A549 (cell line): ENCODE results near the gene LIN7B. TPM values are rescaled to one million over a fixed set of nuclear protein-coding genes. Genes with fewer than 3 reads are reported as not detected.
A peak's percentile ranks its signal among the peaks of the same experiment; 100 is the strongest.
"Not testable (repeated sequence)": the region's sequence is repeated elsewhere in the genome, so short reads cannot be mapped to it uniquely, and the experiment has no call there.

Experiments
- ATAC-seq, 2 experiments: fragments of 200-7000 bp in 1 of 2; fragments of >200 bp in 1 of 2; cut with Nextera tagmentation in 1 of 2; cut with Tn5 transposase in 1 of 2; 3 replicates each; pipeline versions ENCODE4 v1.8.0 to v1.9.1; 2018 to 2020; ENCODE audit warnings: mild to moderate bottlenecking in 1 of 2, moderate library complexity in 1 of 2
- CTCF ChIA-PET: fragments of 300-600 bp; sonication (Branson Sonifier 250); formaldehyde crosslinking; extraction: SDS; loops from one replicate; lab custom pipeline; 2021; ENCODE audit warnings: antibody characterized with exemption, inconsistent platforms; lab: Yijun Ruan, JAX
- POLR2A ChIA-PET: fragments of 350-600 bp; formaldehyde crosslinking; extraction: SDS; loops from one replicate; lab custom pipeline; 2021; ENCODE audit warnings: antibody characterized with exemption, inconsistent platforms; lab: Yijun Ruan, JAX
- DNase-seq, 2 experiments: peaks; one replicate each; pipeline versions ENCODE4 v3.0.0 to v3.0.0-alpha.2; 2011 to 2016; ENCODE audit warnings: low read depth in 1 of 2, low spot score in 1 of 2
- FAIRE-seq: peaks from 2 replicates; lab custom pipeline; 2011; peaks lifted over from hg19 to GRCh38; lab: Jason Lieb, UNC
- H3K27ac ChIP-seq, 2 experiments: fragments of >200 bp; sonication (Bioruptor Twin); formaldehyde crosslinking; 3 replicates each; pipeline ENCODE4 v1.5.1; 2016 to 2017
- H3K4me1 ChIP-seq: fragments of >200 bp; sonication (Bioruptor Twin); formaldehyde crosslinking; 3 replicates; pipeline ENCODE4 v1.6.1; 2016
- H3K4me2 ChIP-seq: fragments of >200 bp; sonication (Bioruptor Twin); formaldehyde crosslinking; 3 replicates; pipeline ENCODE4 v1.6.1; 2016
- H3K4me3 ChIP-seq: fragments of >200 bp; sonication (Bioruptor Twin); formaldehyde crosslinking; 3 replicates; pipeline ENCODE4 v1.5.1; 2016
- H3K9me3 ChIP-seq: fragments of >200 bp; sonication (Bioruptor Twin); formaldehyde crosslinking; 3 replicates; pipeline ENCODE4 v1.6.1; 2016
- CTCF ChIP-seq: fragments of >200 bp; sonication (Bioruptor Twin); formaldehyde crosslinking; IDR thresholded peaks from 3 replicates; pipeline ENCODE4 v1.5.1; 2016
- EHF ChIP-seq: fragments of 250-450 bp; sonication (Bioruptor Pico); IDR thresholded peaks from 2 replicates; pipeline ENCODE4 v1.5.0; 2020; ENCODE audit warnings: mild to moderate bottlenecking
- EP300 ChIP-seq, 2 experiments: fragments of >200 bp; sonication (Bioruptor Twin); formaldehyde crosslinking; IDR thresholded peaks; 2 replicates in 1 of 2; 3 replicates in 1 of 2; pipeline ENCODE4 v1.6.1; 2016 to 2017
- FOSL2 ChIP-seq, 2 experiments: fragments of 450-650 bp in 1 of 2; fragments of >200 bp in 1 of 2; sonication (Bioruptor Twin) in 1 of 2; formaldehyde crosslinking; IDR thresholded peaks; 2 replicates each; pipeline versions ENCODE4 v1.5.0 to v1.6.1; 2016 to 2020; ENCODE audit warnings: mild to moderate bottlenecking in 1 of 2, moderate library complexity in 1 of 2
- FOXS1 ChIP-seq: fragments of 250-450 bp; sonication (Bioruptor Pico); IDR thresholded peaks from 2 replicates; pipeline ENCODE4 v1.5.0; 2020; ENCODE audit warnings: mild to moderate bottlenecking, moderate library complexity
- GATA3 ChIP-seq: IDR thresholded peaks from 2 replicates; pipeline ENCODE4 v1.6.1; 2012; ENCODE audit warnings: borderline replicate concordance
- HDAC2 ChIP-seq: fragments of 200-600 bp; sonication (generic); IDR thresholded peaks from 2 replicates; pipeline ENCODE4 v1.6.1; 2016
- HES2 ChIP-seq: fragments of >200 bp; sonication (Bioruptor Twin); formaldehyde crosslinking; IDR thresholded peaks from 2 replicates; pipeline ENCODE4 v1.6.1; 2016
- MAZ ChIP-seq: fragments of 150-350 bp; IDR thresholded peaks from 2 replicates; pipeline ENCODE4 v1.6.1; 2014; ENCODE audit warnings: antibody characterized with exemption, low read depth, low read length, borderline replicate concordance
- NPAS2 ChIP-seq: fragments of 250-450 bp; sonication (Bioruptor Pico); IDR thresholded peaks from 2 replicates; pipeline ENCODE4 v1.8.0; 2022; ENCODE audit warnings: mild to moderate bottlenecking, moderate library complexity, borderline replicate concordance
- PHF8 ChIP-seq: fragments of 200-600 bp; sonication (generic); IDR thresholded peaks from 2 replicates; pipeline ENCODE4 v1.6.1; 2016; ENCODE audit warnings: low read depth, mild to moderate bottlenecking, antibody characterized with exemption, moderate library complexity, borderline replicate concordance
- POLR2AphosphoS2 ChIP-seq: conservative IDR thresholded peaks from 2 replicates; pipeline ENCODE4 v1.6.1; 2012; ENCODE audit warnings: low read length, improper control_type of control experiment, inconsistent platforms
- RAD21 ChIP-seq, 2 experiments: fragments of >200 bp in 1 of 2; sonication (Bioruptor Twin) in 1 of 2; formaldehyde crosslinking in 1 of 2; IDR thresholded peaks in 1 of 2; conservative IDR thresholded peaks in 1 of 2; 2 replicates in 1 of 2; 3 replicates in 1 of 2; pipeline ENCODE4 v1.6.1; 2012 to 2018; ENCODE audit warnings: inconsistent platforms in 1 of 2
- RFX5 ChIP-seq: fragments of 450-650 bp; IDR thresholded peaks from 2 replicates; pipeline ENCODE4 v1.7.1; 2014; ENCODE audit warnings: antibody characterized with exemption, mild to moderate bottlenecking, moderate library complexity
- SMC3 ChIP-seq: fragments of >200 bp; sonication (Bioruptor Twin); formaldehyde crosslinking; IDR thresholded peaks from 3 replicates; pipeline ENCODE4 v1.6.1; 2018; ENCODE audit warnings: inconsistent platforms
- SREBF2 ChIP-seq: fragments of 450-650 bp; IDR thresholded peaks from 2 replicates; pipeline ENCODE4 v1.6.1; 2014; ENCODE audit warnings: mild to moderate bottlenecking, moderate library complexity
- ZC3H11A ChIP-seq: fragments of 450-650 bp; IDR thresholded peaks from 2 replicates; pipeline ENCODE4 v1.6.1; 2014; ENCODE audit warnings: antibody characterized with exemption, mild to moderate bottlenecking
- ZFP36 ChIP-seq: fragments of 450-650 bp; IDR thresholded peaks from 2 replicates; pipeline ENCODE4 v1.6.1; 2014; ENCODE audit warnings: borderline replicate concordance; ENCODE audit not compliant: partially characterized antibody
- ZNF302 ChIP-seq: fragments of 250-450 bp; sonication (Bioruptor Pico); IDR thresholded peaks from 2 replicates; pipeline ENCODE4 v1.9.0; 2021; ENCODE audit warnings: inconsistent platforms, mild to moderate bottlenecking, moderate library complexity
- ZSCAN20 ChIP-seq: fragments of 250-450 bp; sonication (Bioruptor Pico); IDR thresholded peaks from 2 replicates; pipeline ENCODE4 v1.8.0; 2022; ENCODE audit warnings: mild to moderate bottlenecking, moderate library complexity
- WGBS: methylation state at CpG from one replicate; pipeline ENCODE4 v1.1.6; 2017; ENCODE audit errors: missing lambda C conversion rate; 5-methylcytosine and 5-hydroxymethylcytosine counted together
- polyA plus RNA-seq, 4 experiments: library from polyadenylated mRNA; depleted of rRNA in 3 of 4; stranded (reverse); fragments of >200 nt; fragmentation: RNase III in 1 of 4; extraction: RNeasy Plus Mini Kit Qiagen cat#74134 plus additional on column Dnase treatment in 1 of 4; gene quantifications; 2 replicates in 3 of 4; 3 replicates in 1 of 4; pipeline ENCODE4 v1.2.3, GENCODE V29; 2011 to 2017
- TF ChIP-seq, protein P1 (sequence below): fragments of 200-600 bp; sonication (generic); IDR thresholded peaks from 2 replicates; pipeline ENCODE4 v1.6.1; 2016; ENCODE audit warnings: antibody characterized with exemption, mild to moderate bottlenecking, moderate library complexity

Gene LIN7B
- polyA plus RNA-seq, 2 of the 4 experiments (the other 2 are of a cell fraction): 5.4 to 7.1 TPM

DNA sequence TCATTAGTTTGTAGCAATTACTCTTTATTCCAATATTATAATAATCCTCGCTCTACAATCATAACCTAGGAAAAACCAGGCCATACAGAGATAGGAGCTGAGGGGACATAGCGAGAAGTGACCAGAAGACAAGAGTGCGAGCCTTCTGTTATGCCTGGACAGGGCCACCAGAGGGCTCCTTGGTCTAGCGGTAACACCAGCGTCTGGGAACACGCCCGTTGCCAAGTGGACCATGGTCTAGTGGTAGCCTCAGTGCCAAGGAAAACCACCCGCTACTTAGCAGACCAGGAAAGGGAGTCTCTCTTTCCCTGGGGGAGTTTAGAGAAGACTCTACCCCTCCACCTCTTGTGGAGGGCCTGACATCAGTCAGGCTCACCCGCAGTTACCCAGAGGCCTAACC is 39.3 kb upstream of the LIN7B start:
- H3K4me2 ChIP-seq, H3K27ac ChIP-seq, FAIRE-seq, H3K4me3 ChIP-seq, H3K9me3 ChIP-seq: not testable (repeated sequence)
- WGBS: 14% methylated on average over 9 of the region's 9 CpGs
- DNase-seq (peak in 1 of 2 experiments; percentile 79), ATAC-seq (peak in 1 of 2 experiments; percentile 18; a peak in 2 of 6 replicates)
- CTCF ChIA-PET: interaction anchor here (0.7 to 8.8 kb wide), 38 partner anchors 8 to 359 kb away, joined by 3 to 121 read pairs (median 6); partner anchors contain the start of genes CGB7, GYS1, LIN7B and RUVBL2
- peaks cover 16% of the 10 kb centered on the region for H3K4me1 ChIP-seq
- TF ChIP-seq CTCF (peak; percentile 70), SMC3 (peak; percentile 73), RAD21 (conservative IDR thresholded peaks at IDR 0.05 in 1 of 2, IDR thresholded peaks at IDR 0.05 in 1 of 2) (peak; percentile 67 to 80)
- POLR2A ChIA-PET: interaction anchor here (0.7 to 1.5 kb wide), 2 partner anchors 75 to 124 kb away, joined by 3 to 4 read pairs; no protein-coding TSS in a partner anchor

DNA sequence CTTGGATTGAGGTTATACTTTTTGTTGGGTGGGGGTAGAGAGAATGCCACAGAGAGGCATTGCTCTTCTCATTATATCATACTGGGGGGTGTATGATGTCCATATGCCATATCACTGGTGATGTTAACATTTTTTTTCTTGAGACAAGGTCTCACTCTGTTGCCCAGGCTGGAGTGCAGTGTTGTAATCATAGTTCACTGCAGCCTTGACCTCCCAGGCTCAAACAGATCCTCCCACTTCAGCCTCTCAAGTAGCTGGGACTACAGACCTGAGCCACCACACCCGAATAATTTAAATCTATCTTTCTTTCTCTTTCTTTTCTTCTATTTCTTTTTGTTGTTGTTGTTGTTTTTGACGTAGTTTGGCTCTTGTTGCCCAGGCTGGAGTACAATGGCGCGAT is 33.8 kb upstream of the LIN7B start:
- Histone ChIP-seq H3K9me3 (no peaks in the 10 kb centered on the region), H3K4me3 (no peak overlapping the region), H3K27ac (no peak overlapping the region), H3K4me2 (no peak overlapping the region), H3K4me1 (peaks cover 6% of the 10 kb centered on the region)
- ChIA-PET CTCF (interaction anchor here (0.6 to 3.2 kb wide), 8 partner anchors 15 to 745 kb away, joined by 3 to 17 read pairs (median 5); no protein-coding TSS in a partner anchor), POLR2A (no interaction called here)
- FAIRE-seq (no peak), ATAC-seq (no peak), DNase-seq (no peak)
- 80% methylated on average over 4 of the region's 4 CpGs for WGBS
- TF ChIP-seq POLR2AphosphoS2 (no peak), CTCF (no peak), EHF (CRISPR knock-in tag) (no peak), ZNF302 (no peak)

- ChIA-PET POLR2A (no interaction called here), CTCF (interaction anchor here (0.6 to 2.6 kb wide), 7 partner anchors 14 to 293 kb away, joined by 3 to 18 read pairs (median 4); no protein-coding TSS in a partner anchor)
- ATAC-seq (no peak), FAIRE-seq (no peak), DNase-seq (no peak)
- H3K4me3 ChIP-seq: no peak overlapping the region
- 82% methylated on average over 1 of the region's 1 CpG for WGBS
- peaks cover 6% of the 10 kb centered on the region for H3K4me1 ChIP-seq
- H3K27ac ChIP-seq: no peak overlapping the region
- no peak overlapping the region for H3K4me2 ChIP-seq
- no peaks in the 10 kb centered on the region for H3K9me3 ChIP-seq
- TF ChIP-seq FOSL2 (IDR thresholded peaks at IDR 0.05) (no peak), FOSL2 (CRISPR knock-in tag; IDR thresholded peaks at IDR 0.05) (no peak), EP300 (IDR thresholded peaks at IDR 0.05) (no peak), RFX5 (no peak), FOXS1 (CRISPR knock-in tag) (no peak), ZC3H11A (no peak), HES2 (no peak), ZSCAN20 (CRISPR knock-in tag) (no peak), NPAS2 (CRISPR knock-in tag) (no peak), PHF8 (no peak), ZFP36 (no peak), SREBF2 (no peak), HDAC2 (no peak), GATA3 (no peak), MAZ (no peak), ZNF302 (no peak)
- TF ChIP-seq, protein P1, sequence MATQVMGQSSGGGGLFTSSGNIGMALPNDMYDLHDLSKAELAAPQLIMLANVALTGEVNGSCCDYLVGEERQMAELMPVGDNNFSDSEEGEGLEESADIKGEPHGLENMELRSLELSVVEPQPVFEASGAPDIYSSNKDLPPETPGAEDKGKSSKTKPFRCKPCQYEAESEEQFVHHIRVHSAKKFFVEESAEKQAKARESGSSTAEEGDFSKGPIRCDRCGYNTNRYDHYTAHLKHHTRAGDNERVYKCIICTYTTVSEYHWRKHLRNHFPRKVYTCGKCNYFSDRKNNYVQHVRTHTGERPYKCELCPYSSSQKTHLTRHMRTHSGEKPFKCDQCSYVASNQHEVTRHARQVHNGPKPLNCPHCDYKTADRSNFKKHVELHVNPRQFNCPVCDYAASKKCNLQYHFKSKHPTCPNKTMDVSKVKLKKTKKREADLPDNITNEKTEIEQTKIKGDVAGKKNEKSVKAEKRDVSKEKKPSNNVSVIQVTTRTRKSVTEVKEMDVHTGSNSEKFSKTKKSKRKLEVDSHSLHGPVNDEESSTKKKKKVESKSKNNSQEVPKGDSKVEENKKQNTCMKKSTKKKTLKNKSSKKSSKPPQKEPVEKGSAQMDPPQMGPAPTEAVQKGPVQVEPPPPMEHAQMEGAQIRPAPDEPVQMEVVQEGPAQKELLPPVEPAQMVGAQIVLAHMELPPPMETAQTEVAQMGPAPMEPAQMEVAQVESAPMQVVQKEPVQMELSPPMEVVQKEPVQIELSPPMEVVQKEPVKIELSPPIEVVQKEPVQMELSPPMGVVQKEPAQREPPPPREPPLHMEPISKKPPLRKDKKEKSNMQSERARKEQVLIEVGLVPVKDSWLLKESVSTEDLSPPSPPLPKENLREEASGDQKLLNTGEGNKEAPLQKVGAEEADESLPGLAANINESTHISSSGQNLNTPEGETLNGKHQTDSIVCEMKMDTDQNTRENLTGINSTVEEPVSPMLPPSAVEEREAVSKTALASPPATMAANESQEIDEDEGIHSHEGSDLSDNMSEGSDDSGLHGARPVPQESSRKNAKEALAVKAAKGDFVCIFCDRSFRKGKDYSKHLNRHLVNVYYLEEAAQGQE: no peak
These were observed 32.9 kb upstream of the LIN7B start for GRCh38 chr19:49081273-49081672.
